OCI-LY3 (cell line): ENCODE measurements around the gene PCBP3.

Source experiments
- H2AFZ ChIP-seq: fragments of 200-600, 300-600 bp; shearing (Covaris generic); 2 replicates; pipeline ENCODE4 v1.6.0; 2014; ENCODE audit warnings: antibody characterized with exemption, low read depth, low read length
- H3K27ac ChIP-seq: fragments of 200-600, 300-600 bp; sonication (generic); 2 replicates; pipeline ENCODE4 v1.5.1; 2014; ENCODE audit warnings: mild to moderate bottlenecking, low read length, moderate library complexity, mixed read lengths
- H3K27me3 ChIP-seq: fragments of 200-600, 300-600 bp; sonication (generic); 2 replicates; pipeline ENCODE4 v1.6.1; 2014; ENCODE audit warnings: low read depth, low read length, mixed read lengths
- H3K36me3 ChIP-seq: fragments of 200-600, 300-600 bp; sonication (generic); replicated peaks from 2 replicates; pipeline ENCODE3; 2014; ENCODE audit warnings: low read depth, low read length, mixed read lengths
- H3K4me1 ChIP-seq: fragments of 300-600, 200-600 bp; sonication (generic); 2 replicates; pipeline ENCODE4 v1.6.1; 2014; ENCODE audit warnings: low read length, mixed read lengths
- H3K4me2 ChIP-seq: fragments of 200-600, 300-600 bp; sonication (generic); 2 replicates; pipeline ENCODE4 v1.6.1; 2014; ENCODE audit warnings: low read length, mixed read lengths
- H3K4me3 ChIP-seq: fragments of 300-600, 200-600 bp; sonication (generic); 2 replicates; pipeline ENCODE4 v1.5.1; 2014; ENCODE audit warnings: antibody characterized with exemption, mild to moderate bottlenecking, low read length, moderate library complexity
- H3K79me2 ChIP-seq: fragments of 300-600, 200-600 bp; shearing (Covaris generic); 2 replicates; pipeline ENCODE4 v1.6.1; 2014; ENCODE audit warnings: mild to moderate bottlenecking, low read length, mixed read lengths
- H3K9ac ChIP-seq: fragments of 300-600, 200-600 bp; shearing (Covaris generic); 2 replicates; pipeline ENCODE4 v1.6.0; 2014; ENCODE audit warnings: mild to moderate bottlenecking, low read length, moderate library complexity
- H3K9me3 ChIP-seq: fragments of 200-600, 300-600 bp; shearing (Covaris generic); 2 replicates; pipeline ENCODE4 v1.6.1; 2014; ENCODE audit warnings: low read length, mixed read lengths; ENCODE audit not compliant: insufficient read depth
- H4K20me1 ChIP-seq: fragments of 200-600, 300-600 bp; sonication (generic); 2 replicates; pipeline ENCODE4 v1.6.1; 2016; ENCODE audit warnings: low read length, mixed read lengths; ENCODE audit not compliant: insufficient read depth
- CTCF ChIP-seq: fragments of 200-600, 300-600 bp; sonication (generic); IDR thresholded peaks from 2 replicates; pipeline ENCODE4 v1.5.1; 2014; ENCODE audit warnings: antibody characterized with exemption, low read length, low read depth
- EZH2phosphoT487 ChIP-seq: fragments of 200-600 bp; shearing (Covaris generic); IDR thresholded peaks from 2 replicates; pipeline ENCODE4 v1.6.1; 2018; ENCODE audit warnings: antibody characterized with exemption, mixed run types, low read depth

The PCBP3 gene

GRCh38 chr21:45892916-45893739 is 249.6 kb downstream of the PCBP3 start:
- no peaks in the 10 kb centered on the region for H3K4me1 ChIP-seq
- no peak overlapping the region for H3K4me2 ChIP-seq
- no peaks in the 10 kb centered on the region for H3K79me2 ChIP-seq
- H3K9me3 ChIP-seq, result no peaks in the 10 kb centered on the region
- H3K27ac ChIP-seq, result no peak overlapping the region
- TF ChIP-seq CTCF (no peak), EZH2phosphoT487 (no peak)
- H3K27me3 ChIP-seq, result no peaks in the 10 kb centered on the region
- H3K9ac ChIP-seq, result no peak overlapping the region
- H4K20me1 ChIP-seq, result no peaks in the 10 kb centered on the region
- no peaks in the 10 kb centered on the region for H3K36me3 ChIP-seq
- H3K4me3 ChIP-seq, result no peak overlapping the region
- H2AFZ ChIP-seq, result no peak overlapping the region

- peaks cover 1% of the 10 kb centered on the region; the same call in 1 of the 2 replicates for H3K4me1 ChIP-seq
- no peaks in the 10 kb centered on the region for H4K20me1 ChIP-seq
- no peaks in the 10 kb centered on the region for H3K36me3 ChIP-seq
- H3K27me3 ChIP-seq, result no peaks in the 10 kb centered on the region
- no peak overlapping the region for H2AFZ ChIP-seq
- no peaks in the 10 kb centered on the region for H3K79me2 ChIP-seq
- H3K9ac ChIP-seq, result no peak overlapping the region
- H3K4me2 ChIP-seq, result no peak overlapping the region
- H3K9me3 ChIP-seq, result no peaks in the 10 kb centered on the region
- H3K27ac ChIP-seq, result no peak overlapping the region
- H3K4me3 ChIP-seq, result no peak overlapping the region
- TF ChIP-seq EZH2phosphoT487 (no peak), CTCF (no peak)
These were observed 250.4 kb downstream of the PCBP3 start for GRCh38 chr21:45893740-45894449.

- Histone ChIP-seq H3K27me3 (no peaks in the 10 kb centered on the region), H2AFZ (no peak overlapping the region), H3K4me3 (no peak overlapping the region), H3K36me3 (no peaks in the 10 kb centered on the region), H3K4me1 (peaks cover 7% of the 10 kb centered on the region), H3K79me2 (no peaks in the 10 kb centered on the region), H3K4me2 (no peak overlapping the region), H3K9ac (no peak overlapping the region), H3K9me3 (no peaks in the 10 kb centered on the region), H4K20me1 (no peaks in the 10 kb centered on the region), H3K27ac (no peak overlapping the region)
- TF ChIP-seq EZH2phosphoT487 (no peak), CTCF (no peak)
These were observed 250.9 kb downstream of the PCBP3 start for GRCh38 chr21:45894450-45894825.
